ENCODE results near the gene NEURL3. TPM values are rescaled to one million over a fixed set of nuclear protein-coding genes. Genes with fewer than 3 reads are reported as not detected.

Gene NEURL3
- total and polyA plus RNA-seq, 2 of the 4 experiments (the other 2 are of a cell fraction): not detected

DNA sequence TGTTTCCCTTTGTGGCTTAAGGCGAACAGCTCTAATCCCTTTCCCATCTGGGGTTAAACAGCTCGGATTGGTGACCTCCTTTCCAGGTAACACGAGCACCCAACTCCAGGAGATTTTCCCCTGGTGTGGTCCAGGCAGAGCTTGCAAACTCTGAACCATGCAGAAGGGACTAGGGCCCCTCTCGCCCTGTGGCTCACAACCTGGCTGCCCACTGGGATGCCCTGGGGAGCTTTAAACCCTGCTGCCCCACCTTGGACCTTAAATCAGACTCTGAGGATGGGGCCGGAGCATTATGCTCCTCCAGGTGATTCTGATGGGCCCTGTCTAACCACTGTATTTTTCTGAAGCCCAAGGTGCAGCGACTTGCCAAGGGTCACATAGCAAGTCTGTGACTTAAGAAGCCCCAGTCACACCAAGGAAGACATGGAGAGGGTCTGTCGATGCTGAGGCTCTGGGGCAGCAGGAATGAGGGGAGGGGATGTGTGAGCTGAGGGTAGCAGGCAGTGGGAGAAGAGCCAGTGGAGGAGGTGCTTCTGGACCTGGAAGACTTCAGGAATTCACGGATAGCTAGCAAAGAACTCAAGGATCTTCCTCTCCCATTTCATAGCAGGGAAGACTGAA, 37.3 kb upstream of the NEURL3 start:
- TF ChIP-seq MAZ (IDR thresholded peaks at IDR 0.05; ENCODE audit: borderline replicate concordance, low read depth, low read length) (no peak), CEBPB (IDR thresholded peaks at IDR 0.05; ENCODE audit: low read depth, low read length) (no peak), RCOR1 (IDR thresholded peaks at IDR 0.05; ENCODE audit: insufficient replicate concordance, low read length) (no peak), RFX5 (IDR thresholded peaks at IDR 0.05; ENCODE audit: low read depth, low read length) (no peak), SMC3 (IDR thresholded peaks at IDR 0.05; ENCODE audit: low read depth, low read length) (no peak), NFE2L2 (IDR thresholded peaks at IDR 0.05; ENCODE audit: low read depth, low read length) (no peak), CHD1 (IDR thresholded peaks at IDR 0.05; ENCODE audit: low read depth, low read length) (no peak), RAD21 (IDR thresholded peaks at IDR 0.05; ENCODE audit: low read length) (no peak), BHLHE40 (IDR thresholded peaks at IDR 0.05; ENCODE audit: low read depth, low read length) (no peak), MAFK (IDR thresholded peaks at IDR 0.05; ENCODE audit: low read depth, low read length) (no peak), POLR2A (IDR thresholded peaks at IDR 0.05; ENCODE audit: low read depth, low read length) (no peak), FOS (IDR thresholded peaks at IDR 0.05; ENCODE audit: low read depth, low read length) (no peak), MXI1 (IDR thresholded peaks at IDR 0.05; ENCODE audit: borderline replicate concordance, low read depth, low read length) (no peak)
- TF ChIP-seq, protein P1, sequence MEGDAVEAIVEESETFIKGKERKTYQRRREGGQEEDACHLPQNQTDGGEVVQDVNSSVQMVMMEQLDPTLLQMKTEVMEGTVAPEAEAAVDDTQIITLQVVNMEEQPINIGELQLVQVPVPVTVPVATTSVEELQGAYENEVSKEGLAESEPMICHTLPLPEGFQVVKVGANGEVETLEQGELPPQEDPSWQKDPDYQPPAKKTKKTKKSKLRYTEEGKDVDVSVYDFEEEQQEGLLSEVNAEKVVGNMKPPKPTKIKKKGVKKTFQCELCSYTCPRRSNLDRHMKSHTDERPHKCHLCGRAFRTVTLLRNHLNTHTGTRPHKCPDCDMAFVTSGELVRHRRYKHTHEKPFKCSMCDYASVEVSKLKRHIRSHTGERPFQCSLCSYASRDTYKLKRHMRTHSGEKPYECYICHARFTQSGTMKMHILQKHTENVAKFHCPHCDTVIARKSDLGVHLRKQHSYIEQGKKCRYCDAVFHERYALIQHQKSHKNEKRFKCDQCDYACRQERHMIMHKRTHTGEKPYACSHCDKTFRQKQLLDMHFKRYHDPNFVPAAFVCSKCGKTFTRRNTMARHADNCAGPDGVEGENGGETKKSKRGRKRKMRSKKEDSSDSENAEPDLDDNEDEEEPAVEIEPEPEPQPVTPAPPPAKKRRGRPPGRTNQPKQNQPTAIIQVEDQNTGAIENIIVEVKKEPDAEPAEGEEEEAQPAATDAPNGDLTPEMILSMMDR (conservative IDR thresholded peaks at IDR 0.05; ENCODE audit: low read depth, low read length): no peak
- TF ChIP-seq, protein P2, sequence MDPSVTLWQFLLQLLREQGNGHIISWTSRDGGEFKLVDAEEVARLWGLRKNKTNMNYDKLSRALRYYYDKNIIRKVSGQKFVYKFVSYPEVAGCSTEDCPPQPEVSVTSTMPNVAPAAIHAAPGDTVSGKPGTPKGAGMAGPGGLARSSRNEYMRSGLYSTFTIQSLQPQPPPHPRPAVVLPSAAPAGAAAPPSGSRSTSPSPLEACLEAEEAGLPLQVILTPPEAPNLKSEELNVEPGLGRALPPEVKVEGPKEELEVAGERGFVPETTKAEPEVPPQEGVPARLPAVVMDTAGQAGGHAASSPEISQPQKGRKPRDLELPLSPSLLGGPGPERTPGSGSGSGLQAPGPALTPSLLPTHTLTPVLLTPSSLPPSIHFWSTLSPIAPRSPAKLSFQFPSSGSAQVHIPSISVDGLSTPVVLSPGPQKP (IDR thresholded peaks at IDR 0.05; ENCODE audit: borderline replicate concordance, low read depth, low read length): no peak
- TF ChIP-seq, protein P3, sequence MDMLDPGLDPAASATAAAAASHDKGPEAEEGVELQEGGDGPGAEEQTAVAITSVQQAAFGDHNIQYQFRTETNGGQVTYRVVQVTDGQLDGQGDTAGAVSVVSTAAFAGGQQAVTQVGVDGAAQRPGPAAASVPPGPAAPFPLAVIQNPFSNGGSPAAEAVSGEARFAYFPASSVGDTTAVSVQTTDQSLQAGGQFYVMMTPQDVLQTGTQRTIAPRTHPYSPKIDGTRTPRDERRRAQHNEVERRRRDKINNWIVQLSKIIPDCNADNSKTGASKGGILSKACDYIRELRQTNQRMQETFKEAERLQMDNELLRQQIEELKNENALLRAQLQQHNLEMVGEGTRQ (IDR thresholded peaks at IDR 0.05; ENCODE audit: low read depth, low read length): no peak
- dilution Hi-C loops (cut with HindIII; ENCODE audit: low sequenced_read_pairs, unreplicated experiment): no loop called here
- no peak overlapping the region for H3K4me3 ChIP-seq (ENCODE audit: insufficient read depth, low read depth, low read length)

More for the DNA sequence above, 37.3 kb upstream of the NEURL3 start:
- no peak overlapping the region for H3K23ac ChIP-seq (ENCODE audit: low read depth, low read length)
- no peak overlapping the region for H2BK20ac ChIP-seq (ENCODE audit: low read depth, low read length)
- peaks cover 22% of the 10 kb centered on the region for H3K4me1 ChIP-seq (ENCODE audit: control insufficient read depth, insufficient read depth, low read length)
- no peak overlapping the region for H3K14ac ChIP-seq (replicated peaks; ENCODE audit: low read depth, low read length)
- H3K27ac ChIP-seq (ENCODE audit: insufficient read depth, low read length): no peak overlapping the region
- peaks cover 4% of the 10 kb centered on the region for H3K36me3 ChIP-seq (ENCODE audit: control insufficient read depth, insufficient read depth, low read length)
- peaks cover 8% of the 10 kb centered on the region for H3K9me1 ChIP-seq (ENCODE audit: insufficient read depth, low read length)
- ChIA-PET POLR2A (ENCODE audit: unreplicated experiment) (no interaction called here), CTCF (interaction anchor here (1.1 kb wide), 1 partner anchor 12 kb away, joined by 3 read pairs; no protein-coding TSS in a partner anchor)
- BruUV-seq (replicated peaks): no TSS peak
- no peaks in the 10 kb centered on the region for H3K9me3 ChIP-seq (ENCODE audit: control insufficient read depth, insufficient read depth, low read length)
- no peak overlapping the region for H4K91ac ChIP-seq (ENCODE audit: insufficient read depth, low read depth, low read length)
- peaks cover 29 to 52% of the 10 kb centered on the region in 2 experiments for H3K79me1 ChIP-seq (ENCODE audit: low read depth in 1 of 2, low read length in 2 of 2)
- no peak overlapping the region for H2BK120ac ChIP-seq (ENCODE audit: low read depth, low read length)
- H3K56ac ChIP-seq (ENCODE audit: extremely low read depth, insufficient read depth, low read length): no peak overlapping the region
- H2BK15ac ChIP-seq (ENCODE audit: low read depth, low read length): no peak overlapping the region
- H3K4me2 ChIP-seq (ENCODE audit: low read depth, low read length): no peak overlapping the region
- no peak overlapping the region for H2BK5ac ChIP-seq (ENCODE audit: low read depth, low read length, poor library complexity, severe bottlenecking)
- ATAC-seq (ENCODE audit: low read depth) (no peak), DNase-seq (no peak)
- no peak overlapping the region for H3K4ac ChIP-seq (ENCODE audit: low read depth, low read length)
- in situ Hi-C loops (cut with MboI; ENCODE audit: low sequenced_read_pairs) (no loop called here), intact Hi-C loops (cut with micrococcal nuclease) (no loop called here)
- no peak overlapping the region for H2AFZ ChIP-seq (replicated peaks; ENCODE audit: low read length, poor library complexity)
- no peak overlapping the region for H3K18ac ChIP-seq (ENCODE audit: low read depth, low read length)
- H4K8ac ChIP-seq (ENCODE audit: low read depth in 2 of 2, low read length in 2 of 2): no peak overlapping the region
- H3K9ac ChIP-seq (ENCODE audit: low read depth, low read length): no peak overlapping the region
- H4K5ac ChIP-seq (ENCODE audit: low read depth, low read length): no peak overlapping the region
- no peak overlapping the region for H2AK5ac ChIP-seq (ENCODE audit: low read depth, low read length)
- no peak overlapping the region for H2AK9ac ChIP-seq (replicated peaks; ENCODE audit: low read depth, low read length, poor library complexity)
- H3K27me3 ChIP-seq (ENCODE audit: control insufficient read depth, insufficient read depth, low read length): no peaks in the 10 kb centered on the region
- H4K20me1 ChIP-seq (ENCODE audit: insufficient read depth, low read length): peaks cover 36% of the 10 kb centered on the region
- 88% methylated on average over 5 of the region's 8 CpGs; no CpG with 5 or more reads in 1 of the 2 experiments for WGBS, 2 experiments (ENCODE audit: extremely low coverage in 2 of 2, insufficient read length in 1 of 2)
